Activated CD8-positive, alpha-beta memory T cell treated with anti-CD3 and anti-CD28 coated beads for 1 hour (primary cell): ENCODE results near the gene CFAP299.
"Not testable (repeated sequence)": the region's sequence is repeated elsewhere in the genome, so short reads cannot be mapped to it uniquely, and the experiment has no call there.

ENCODE experiments used
- DNase-seq, 2 donors: peaks; one replicate each; pipeline ENCODE4 v3.0.0-alpha.2; 2020; ENCODE audit warnings: low read depth in 1 of 2; ENCODE audit errors: extremely low read depth in 1 of 2

Gene CFAP299

DNA sequence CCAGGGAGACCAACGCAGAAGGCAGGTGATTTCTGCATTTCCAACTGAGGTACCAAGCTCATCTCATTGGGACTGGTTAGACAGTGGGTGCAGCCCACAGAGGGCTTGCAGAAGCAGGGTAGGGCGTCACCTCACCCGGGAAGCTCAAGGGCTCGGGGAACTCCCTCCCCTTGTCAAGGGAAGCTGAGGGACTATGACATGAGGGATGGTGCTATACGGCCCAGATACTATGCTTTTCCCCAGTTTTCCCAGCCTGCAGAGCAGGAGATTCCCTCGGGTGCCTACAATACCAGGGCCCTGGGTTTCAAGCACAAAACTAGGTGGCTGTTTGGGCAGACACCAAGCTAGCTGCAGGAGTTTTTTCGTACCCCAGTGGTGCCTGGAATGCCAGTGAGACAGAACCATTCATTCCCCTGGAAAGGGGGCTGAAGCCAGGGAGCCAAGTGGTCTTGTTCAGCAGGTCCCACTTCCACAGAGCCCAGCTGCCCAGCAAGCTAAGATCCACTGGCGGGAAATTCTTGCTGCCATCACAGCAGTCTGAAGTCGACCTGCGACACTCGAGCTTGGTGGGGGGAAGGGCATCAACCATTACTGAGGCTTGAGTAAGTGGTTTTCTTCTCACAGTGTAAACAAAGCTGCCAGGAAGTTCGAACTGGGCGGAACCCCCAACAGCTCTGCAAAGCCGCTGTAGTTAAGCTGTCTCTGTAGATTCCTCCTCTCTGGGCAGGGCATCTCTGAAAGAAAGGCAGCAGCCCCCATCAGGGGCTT, 103.9 kb downstream of the CFAP299 start:
- not testable (repeated sequence) for DNase-seq

DNA sequence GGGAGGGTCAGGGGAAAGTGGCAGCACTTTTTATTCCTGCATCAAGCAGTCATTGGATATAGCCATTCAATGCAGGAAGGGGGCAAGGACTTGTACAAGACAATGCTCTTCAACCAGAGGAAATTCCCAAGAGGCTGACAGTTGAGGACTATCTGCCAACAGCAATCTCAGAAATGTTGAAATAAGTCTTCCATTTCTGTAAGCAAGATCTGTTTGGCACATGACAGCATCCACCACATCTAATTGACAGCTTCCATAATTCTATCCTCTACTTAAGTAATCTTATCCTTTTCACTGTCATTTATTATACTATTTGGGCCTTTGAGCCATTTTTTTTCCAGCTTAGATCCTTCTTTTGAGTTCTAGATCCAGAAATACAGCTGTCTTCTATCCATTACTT, 110.7 kb downstream of the CFAP299 start:
- no peak for DNase-seq

DNA sequence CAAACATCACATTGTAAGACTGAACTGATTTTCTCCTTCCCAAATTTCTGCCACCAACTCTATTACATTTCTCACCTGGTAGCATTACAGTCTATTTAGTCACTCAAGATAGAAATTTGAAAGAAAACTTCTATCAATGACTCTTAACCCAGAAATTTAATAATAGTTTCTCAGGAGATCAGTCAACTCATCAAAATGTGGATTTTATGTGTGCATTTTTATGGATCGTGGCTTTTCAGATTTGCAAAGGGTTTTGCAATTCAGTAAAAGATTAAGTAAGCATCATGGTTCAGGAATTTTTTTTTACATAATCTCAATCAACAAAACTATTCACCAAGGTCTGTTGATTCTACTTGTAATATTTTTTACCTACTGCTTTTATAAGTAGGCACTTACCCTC, 111.1 kb downstream of the CFAP299 start:
- DNase-seq: no peak

GRCh38 chr4:80447493-80447892, 112.0 kb downstream of the CFAP299 start:
- no peak for DNase-seq

DNA sequence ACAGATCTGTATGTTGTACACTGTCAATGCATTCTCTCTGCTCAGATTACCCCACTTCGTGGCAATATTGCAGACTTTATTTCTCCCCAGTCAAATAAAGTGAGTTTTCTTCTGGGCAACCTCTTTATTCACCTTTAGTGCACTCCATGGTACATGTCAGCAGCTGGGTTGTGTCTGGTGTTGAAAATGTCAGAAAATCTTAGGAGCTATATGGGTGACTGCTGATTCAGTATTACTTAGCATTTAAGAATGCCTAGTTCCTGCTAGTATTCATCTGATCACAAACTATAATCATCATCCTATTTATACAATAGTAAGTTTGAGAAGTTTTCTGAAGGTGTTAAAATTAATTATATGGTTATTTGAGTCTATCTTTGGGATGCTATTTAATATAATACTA, 112.5 kb downstream of the CFAP299 start:
- DNase-seq: no peak

DNA sequence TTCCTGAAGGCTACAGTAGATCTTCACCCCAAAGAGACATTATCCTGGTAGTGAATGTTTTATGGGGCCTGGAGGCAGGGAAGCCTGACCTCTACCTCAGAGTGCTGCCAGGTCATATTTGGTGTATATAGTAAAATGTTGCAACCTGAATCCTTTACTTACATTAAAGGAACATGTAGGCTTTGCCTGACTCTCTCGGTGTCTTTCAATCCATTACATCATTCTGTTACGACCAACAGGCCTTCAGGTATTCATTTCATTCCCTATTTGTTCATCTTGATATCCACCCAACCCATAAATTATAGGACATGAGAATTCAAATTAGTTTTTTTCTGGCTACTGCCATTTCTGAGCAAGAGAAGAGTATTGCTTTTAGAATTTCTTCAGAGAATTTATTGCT, 116.5 kb downstream of the CFAP299 start:
- no peak for DNase-seq

GRCh38 chr4:80452768-80453167, 117.2 kb downstream of the CFAP299 start:
- no peak for DNase-seq

- no peak for DNase-seq
Observed at GRCh38 chr4:80454040-80454439, 118.5 kb downstream of the CFAP299 start.

DNA sequence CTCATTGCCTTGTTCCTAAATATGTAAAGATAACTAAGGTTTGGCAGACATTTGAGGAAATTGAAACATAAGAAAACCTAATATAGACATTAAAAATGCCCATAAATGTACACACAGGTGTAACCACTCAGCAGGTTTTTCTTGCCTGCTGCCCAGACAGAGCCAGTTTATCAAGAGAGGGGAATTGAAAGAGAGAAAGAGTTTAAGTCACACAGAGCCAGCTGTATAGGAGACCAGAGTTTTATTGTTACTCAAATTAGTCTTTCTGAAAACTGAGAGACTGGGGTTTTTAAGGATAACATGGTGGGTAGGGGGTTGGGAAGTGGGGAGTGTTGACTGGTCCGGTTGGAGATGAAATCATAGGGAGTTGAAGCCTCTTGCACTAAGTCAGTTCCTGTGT, 119.0 kb downstream of the CFAP299 start:
- DNase-seq: no peak

GRCh38 chr4:80459918-80460473, 124.5 kb downstream of the CFAP299 start:
- DNase-seq: no peak

- DNase-seq: no peak
Observed at GRCh38 chr4:80461412-80461811, 125.9 kb downstream of the CFAP299 start.

DNA sequence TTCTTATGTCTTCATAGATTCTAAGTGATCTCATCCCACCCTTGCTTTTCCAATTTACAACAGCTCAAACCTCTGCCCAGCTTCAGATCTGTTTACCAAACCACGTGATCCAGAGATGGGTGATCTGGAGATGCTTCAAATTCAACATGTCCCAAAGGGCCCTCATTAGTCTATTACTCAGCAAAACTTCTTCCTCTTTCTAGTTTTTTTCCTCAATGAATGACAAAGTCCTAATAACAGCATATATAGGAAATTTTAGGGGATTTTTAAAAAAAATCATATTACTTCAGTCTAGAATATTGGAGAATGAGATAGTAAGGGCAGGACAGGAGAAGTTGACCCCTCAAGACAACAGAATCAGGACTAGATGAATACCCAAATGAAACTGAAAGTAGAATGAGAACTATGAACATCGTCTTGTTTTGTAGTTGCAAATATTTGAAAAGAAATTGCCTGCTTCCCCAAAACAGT, 127.1 kb downstream of the CFAP299 start:
- DNase-seq: no peak

DNA sequence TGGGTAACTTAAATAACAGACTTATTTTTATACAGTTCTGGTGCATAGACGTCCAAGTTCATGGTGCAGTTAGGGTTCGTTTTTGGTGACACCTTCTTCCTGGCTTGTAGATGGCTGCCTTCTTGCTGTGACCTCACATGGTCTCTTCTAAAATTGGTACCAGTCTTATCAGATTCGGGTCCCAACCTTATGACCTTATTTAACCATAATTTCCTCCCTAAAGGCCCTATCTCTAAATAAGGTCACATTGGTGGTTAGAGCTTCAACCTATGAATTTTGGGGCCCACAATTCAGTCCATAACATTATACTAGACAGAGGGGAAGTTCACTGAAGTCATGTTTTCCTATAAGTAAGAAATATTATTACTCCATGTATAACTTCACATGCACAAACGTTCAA, 128.0 kb downstream of the CFAP299 start:
- no peak for DNase-seq

DNA sequence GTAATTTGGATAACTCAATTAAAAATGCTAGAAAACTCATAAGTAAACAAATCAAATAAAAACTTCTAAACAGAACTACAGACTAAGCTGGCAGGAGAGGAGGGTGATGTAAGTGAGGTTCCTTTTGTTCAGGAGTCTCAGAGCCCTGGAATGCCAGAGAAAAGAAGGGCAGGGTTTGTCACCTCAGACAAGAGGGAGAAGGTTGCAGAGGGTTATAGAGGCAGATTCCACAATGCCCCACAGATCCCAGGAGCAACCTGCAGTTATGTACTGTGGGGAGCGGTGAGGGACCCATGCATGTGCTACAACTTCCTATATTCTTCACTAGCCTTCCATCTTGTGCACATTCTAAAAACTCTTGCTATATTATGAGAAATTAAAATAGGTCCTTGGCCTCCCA, 129.7 kb downstream of the CFAP299 start:
- DNase-seq: no peak

DNA sequence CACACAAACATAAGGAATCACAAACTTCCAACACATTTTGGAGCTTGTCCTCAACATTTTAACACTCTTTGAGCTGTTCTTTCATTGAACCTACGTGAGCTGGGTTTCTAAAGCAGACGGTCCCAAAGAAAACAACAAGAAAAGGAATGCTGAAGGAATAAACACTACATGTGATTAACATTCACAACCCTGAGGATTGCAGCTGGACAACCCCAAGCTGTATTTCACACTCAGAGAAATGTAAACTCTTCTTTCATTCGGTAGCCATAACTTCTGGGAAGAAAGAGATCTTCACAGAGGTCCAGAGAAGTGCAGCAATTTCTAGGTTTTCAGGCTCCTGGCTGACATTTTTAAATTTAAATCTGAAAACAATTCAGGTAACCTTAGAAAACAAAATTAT, 130.2 kb downstream of the CFAP299 start:
- no peak for DNase-seq

GRCh38 chr4:80466618-80467017, 131.1 kb downstream of the CFAP299 start:
- no peak for DNase-seq

- no peak for DNase-seq
Observed at GRCh38 chr4:80471756-80472155, 136.2 kb downstream of the CFAP299 start.

DNA sequence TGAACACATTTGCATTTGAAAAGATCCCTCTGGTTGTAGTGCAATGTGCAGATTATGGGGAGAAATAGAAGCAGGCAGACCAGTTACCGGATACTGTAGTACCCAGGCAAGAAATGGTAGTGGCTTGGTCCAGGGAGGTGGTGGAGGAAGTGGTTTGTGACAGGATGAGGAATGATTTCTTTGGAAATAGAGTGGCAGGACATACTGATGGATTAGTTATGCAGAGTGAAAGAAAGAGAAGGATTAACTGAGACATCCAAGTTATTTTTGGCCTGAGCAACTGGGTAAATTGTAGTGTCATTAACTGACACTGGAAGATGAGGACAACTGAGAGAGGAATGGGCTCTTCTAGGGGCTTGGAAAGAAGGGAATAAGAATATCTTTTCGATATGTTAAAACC, 139.7 kb downstream of the CFAP299 start:
- no peak for DNase-seq

DNA sequence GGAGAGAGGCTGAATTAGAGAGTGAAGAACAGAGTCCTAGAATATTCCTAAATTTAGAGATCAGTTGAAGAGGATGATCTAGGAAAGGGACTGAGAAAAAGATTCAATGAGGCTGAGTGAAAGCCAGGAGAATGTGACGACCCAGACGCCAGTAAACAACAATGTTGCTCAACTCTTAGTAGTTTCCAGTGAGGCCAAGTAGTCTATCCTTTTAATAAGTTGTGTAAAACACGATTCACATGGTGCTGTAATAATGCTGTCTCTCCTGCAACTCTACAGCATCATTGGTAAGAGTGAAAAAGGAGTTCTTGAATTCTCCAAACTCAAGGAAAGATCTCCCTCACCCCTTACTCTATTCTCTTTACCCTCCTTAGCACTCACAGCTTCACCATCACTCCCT, 140.3 kb downstream of the CFAP299 start:
- DNase-seq: no peak

DNA sequence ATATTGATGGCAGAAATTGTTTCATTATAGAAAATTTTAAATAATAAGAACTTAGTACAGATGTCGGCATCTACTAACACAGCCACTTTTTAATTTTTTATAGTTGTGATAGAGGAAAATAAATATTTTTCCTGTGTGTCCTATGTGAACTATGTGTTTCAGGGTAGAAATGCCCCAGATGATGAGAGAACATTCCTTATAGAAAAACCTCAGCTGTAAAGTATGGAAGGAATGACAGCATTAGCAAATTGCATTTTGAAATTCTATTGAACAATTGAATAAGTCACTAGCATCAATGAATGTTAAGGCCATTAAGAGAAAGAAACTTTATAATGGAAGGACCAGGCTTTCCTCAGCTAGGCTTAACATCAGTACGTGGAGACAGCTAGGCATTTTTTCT, 149.2 kb downstream of the CFAP299 start:
- DNase-seq: no peak

DNA sequence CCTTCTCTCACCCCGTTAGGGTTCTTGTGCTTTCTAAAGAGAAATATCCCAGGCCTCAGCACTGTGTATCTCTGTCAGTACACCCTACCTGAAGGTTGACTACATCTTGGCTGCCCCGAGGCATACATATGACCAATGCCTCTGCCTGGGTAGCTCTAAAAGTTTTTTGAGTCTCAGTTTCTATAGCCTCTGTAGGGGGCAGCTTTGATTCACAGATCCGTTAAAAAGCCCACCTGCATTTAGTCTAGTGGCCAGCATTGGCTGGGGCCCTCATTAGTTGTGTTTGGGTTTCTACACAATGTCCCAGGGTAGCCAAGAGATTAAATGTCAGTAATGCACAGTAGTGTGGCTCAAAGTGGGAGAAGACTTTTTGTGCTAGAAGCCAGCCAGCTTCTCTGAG, 151.1 kb downstream of the CFAP299 start:
- no peak for DNase-seq

DNA sequence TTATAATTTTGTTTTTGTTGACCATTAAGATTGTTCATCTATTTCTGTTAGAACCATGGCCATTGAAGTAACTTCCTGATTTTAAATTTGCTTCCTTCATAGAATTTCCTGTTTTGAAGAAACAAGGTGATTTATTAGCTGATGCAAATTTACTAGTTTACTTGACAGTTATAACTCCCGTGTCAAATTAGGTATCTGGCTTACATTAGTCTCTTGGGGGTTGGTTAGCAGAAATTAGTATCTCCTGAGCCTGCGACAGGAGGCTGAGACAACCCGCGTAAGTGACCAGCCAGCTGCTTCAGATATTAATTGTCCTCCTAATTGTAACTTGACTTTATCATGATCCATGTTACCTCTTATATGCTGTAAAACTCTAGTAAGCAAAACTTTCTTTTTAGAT, 154.3 kb downstream of the CFAP299 start:
- no peak for DNase-seq

- DNase-seq: peak; percentile 8 to 15
Observed at GRCh38 chr4:80492761-80493160, 157.2 kb downstream of the CFAP299 start.
